Activated CD4-positive, alpha-beta T cell treated with anti-CD3 and anti-CD28 coated beads, Interleukin-2, Interleukin-4, amounts not matched to agents 100 ng/mL and 50 ng/mL, durations not matched to agents 16 hours and 8 hours (primary cell): Measurements from ENCODE around the gene PLPPR3.
A peak's percentile ranks its signal among the peaks of the same experiment; 100 is the strongest.

Source experiments
- DNase-seq: peaks from one replicate; pipeline ENCODE4 v3.0.0-alpha.2; 2020; ENCODE audit warnings: low spot score

The PLPPR3 gene

DNA sequence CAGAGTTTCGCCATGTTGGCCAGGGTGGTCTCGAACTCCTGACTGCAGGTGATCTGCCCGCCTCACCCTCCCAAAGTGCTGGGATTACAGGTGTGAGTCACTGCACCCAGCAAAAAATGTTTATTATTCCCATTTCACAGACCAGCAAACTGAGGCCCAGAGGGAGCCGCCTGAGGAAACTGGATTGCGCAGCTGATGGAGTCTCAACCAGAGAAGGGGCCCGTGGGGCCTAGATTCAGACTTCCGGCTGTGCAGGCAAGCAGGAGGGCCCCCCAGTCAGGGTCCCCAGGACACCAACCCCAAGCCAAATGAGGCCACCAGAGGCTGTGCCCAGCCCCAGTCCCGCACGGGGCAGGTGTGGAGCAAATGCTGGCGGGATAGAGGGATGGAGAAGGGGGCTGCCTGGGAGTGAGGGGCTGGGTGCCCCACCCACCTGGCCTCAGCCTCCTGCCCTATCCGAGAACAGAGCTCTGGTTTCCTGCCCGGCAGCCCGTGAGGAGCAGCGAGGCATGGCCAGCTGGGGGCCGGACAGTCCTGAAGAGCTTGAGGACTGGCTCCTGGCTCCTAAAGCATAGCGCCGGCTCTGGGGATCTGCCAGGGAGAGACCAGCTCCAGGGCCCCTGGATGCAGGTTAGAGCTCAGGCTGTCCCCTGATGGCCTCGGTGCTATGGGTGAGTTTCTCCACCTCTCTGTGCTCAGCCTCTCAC is 48.9 kb downstream of the PLPPR3 start:
- no peak for DNase-seq

DNA sequence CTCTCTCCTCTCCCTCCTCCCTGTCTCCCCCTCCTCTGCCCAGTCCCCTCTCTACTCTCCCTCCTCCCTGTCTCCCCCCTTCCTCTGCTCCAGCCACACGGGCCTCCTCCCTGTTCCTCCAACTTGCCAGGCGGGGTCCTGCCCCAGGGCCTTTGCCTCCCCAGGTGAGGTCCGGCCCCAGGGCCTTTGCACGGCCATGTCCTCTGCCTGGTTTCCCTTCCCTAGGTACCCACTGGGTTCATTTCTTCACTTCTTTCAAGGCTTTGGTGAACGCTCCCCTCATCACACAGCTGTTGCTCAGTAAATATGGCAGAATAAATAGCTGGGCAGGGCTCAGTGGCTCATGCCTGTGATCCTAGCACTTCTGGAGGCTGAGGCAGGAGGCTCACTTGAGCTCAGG is 49.7 kb downstream of the PLPPR3 start:
- no peak for DNase-seq

DNA sequence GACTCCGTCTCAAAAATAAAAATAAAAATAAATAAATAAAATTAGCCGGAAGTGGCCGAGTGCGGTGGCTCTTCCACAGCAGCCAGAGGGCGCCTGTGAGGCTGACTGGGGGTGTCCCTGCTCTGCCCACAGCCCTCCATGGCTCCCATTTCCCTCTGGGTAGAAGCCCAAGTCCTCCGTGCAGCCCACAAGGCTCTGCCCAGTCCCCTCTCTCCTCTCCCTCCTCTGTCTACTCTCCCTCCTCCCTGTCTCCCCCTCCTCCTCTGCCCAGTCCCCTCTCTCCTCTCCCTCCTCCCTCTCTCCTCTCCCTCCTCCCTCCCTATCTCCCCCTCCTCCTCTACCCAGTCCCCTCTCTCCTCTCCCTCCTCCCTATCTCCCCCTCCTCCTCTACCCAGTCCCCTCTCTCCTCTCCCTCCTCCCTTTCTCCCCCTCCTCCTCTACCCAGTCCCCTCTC is 50.4 kb downstream of the PLPPR3 start:
- peak; percentile 24 for DNase-seq

DNA sequence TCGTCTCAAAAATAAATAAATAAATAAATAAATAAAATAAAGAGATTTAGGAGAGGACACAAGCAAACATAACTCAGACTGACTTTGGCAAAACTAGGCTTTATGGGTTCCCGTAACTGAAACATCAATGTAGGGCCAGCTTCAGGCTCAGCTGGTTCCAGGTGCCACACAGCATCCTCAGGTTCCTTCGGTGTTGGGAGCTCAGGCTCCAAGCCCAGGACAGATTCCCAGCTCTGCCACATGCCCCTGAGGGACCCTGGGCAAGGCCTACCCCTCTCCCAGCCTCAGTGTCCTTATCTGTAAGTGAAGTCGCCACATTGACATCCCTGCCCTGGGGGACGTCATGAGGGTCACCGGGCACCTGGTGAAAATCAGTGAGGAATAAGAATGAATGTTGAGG is 52.1 kb downstream of the PLPPR3 start:
- DNase-seq, result no peak

DNA sequence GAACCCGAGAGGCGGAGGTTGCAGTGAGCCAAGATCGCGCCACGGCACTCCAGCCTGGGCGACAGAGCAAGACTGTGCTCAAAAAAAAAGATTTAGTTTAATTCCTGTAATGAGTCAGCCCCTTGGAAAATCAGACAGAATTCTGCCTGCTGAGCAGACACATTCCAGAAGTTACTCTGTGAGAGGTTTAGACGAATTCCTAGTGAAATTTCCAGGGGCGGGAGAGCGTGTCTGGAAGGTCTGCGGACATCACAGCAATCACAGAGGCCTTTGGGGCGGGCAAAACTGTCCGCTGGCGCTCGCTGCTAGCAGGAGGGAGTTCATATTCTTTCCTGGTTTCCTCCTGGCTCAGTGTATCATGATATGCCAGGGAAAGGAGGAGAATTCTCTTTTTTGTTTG is 53.3 kb downstream of the PLPPR3 start:
- no peak for DNase-seq

GRCh38 chr19:765179-765738 is 56.5 kb downstream of the PLPPR3 start:
- DNase-seq, result no peak

DNA sequence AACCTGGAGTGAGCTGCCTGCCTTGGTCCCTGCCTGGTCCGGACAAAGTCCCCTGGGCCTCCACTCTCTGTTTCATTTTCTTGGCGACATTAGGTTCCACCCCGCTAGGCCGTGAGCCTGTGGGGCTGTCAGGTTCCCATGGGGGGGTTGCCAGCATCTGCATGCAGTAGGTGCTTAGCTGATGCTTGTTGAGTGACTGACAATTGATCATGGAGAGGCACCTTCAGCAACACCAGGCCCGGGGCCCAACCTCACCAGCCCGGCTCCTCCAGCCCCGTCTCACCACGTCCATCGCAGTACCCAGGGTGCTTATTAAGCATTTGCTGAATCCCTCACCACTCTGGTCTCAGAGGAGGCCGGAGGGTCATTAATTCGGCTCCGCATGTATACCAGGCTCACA is 57.5 kb downstream of the PLPPR3 start:
- no peak for DNase-seq

- DNase-seq, result no peak
These were observed 57.9 kb downstream of the PLPPR3 start for GRCh38 chr19:763869-764268.

GRCh38 chr19:763181-763580 is 58.6 kb downstream of the PLPPR3 start:
- no peak for DNase-seq
